H1 (cell line): ENCODE results near the gene ANKRD65. TPM values are rescaled to one million over a fixed set of nuclear protein-coding genes. Genes with fewer than 3 reads are reported as not detected.

ENCODE experiments used
- CTCF ChIA-PET: fragments of 300-600 bp; sonication (Branson Sonifier 250); formaldehyde crosslinking; loops from one replicate; lab custom pipeline; 2021; ENCODE audit not compliant: partially characterized antibody; lab: Charles Lee
- POLR2A ChIA-PET: fragments of 300-600 bp; sonication (Branson Sonifier 250); formaldehyde crosslinking; loops from one replicate; lab custom pipeline; 2021; ENCODE audit warnings: inconsistent platforms; ENCODE audit not compliant: partially characterized antibody; lab: Charles Lee
- DNase-seq, 2 experiments: peaks; one replicate each; pipeline versions ENCODE4 v3.0.0 to v3.0.0-alpha.2; 2010 to 2022; ENCODE audit warnings: low spot score in 2 of 2, low read depth in 1 of 2, mixed read lengths in 1 of 2
- FAIRE-seq: peaks from 2 replicates; lab custom pipeline; 2011; peaks lifted over from hg19 to GRCh38; lab: Jason Lieb, UNC
- H2AFZ ChIP-seq: 2 replicates; pipeline ENCODE4 v1.8.1; 2012; ENCODE audit warnings: low read length, inconsistent platforms
- H2AK5ac ChIP-seq: 2 replicates; pipeline ENCODE4 v1.6.1; 2013; ENCODE audit warnings: low read depth, low read length
- H2BK120ac ChIP-seq: replicated peaks from 2 replicates; pipeline ENCODE3; 2013; ENCODE audit warnings: low read depth, low read length, inconsistent platforms
- H2BK12ac ChIP-seq: 2 replicates; pipeline ENCODE4 v1.6.1; 2013; ENCODE audit warnings: low read depth, low read length
- H2BK15ac ChIP-seq: 2 replicates; pipeline ENCODE4 v1.6.1; 2013; ENCODE audit warnings: low read length
- H2BK20ac ChIP-seq: 2 replicates; pipeline ENCODE4 v1.6.1; 2013; ENCODE audit warnings: low read length
- H2BK5ac ChIP-seq: 2 replicates; pipeline ENCODE4 v1.6.1; 2013; ENCODE audit warnings: low read depth, low read length
- H3K14ac ChIP-seq: 2 replicates; pipeline ENCODE4 v1.6.1; 2013; ENCODE audit warnings: inconsistent platforms; ENCODE audit not compliant: insufficient read length
- H3K18ac ChIP-seq: 2 replicates; pipeline ENCODE4 v1.6.1; 2013; ENCODE audit warnings: low read length; ENCODE audit errors: extremely low read depth
- H3K23ac ChIP-seq: 2 replicates; pipeline ENCODE4 v1.6.1; 2013; ENCODE audit warnings: inconsistent platforms; ENCODE audit not compliant: insufficient read length
- H3K23me2 ChIP-seq: 2 replicates; pipeline ENCODE4 v1.6.1; 2013; ENCODE audit warnings: low read depth, low read length
- H3K27ac ChIP-seq: 2 replicates; pipeline ENCODE4 v1.6.1; 2011; ENCODE audit warnings: low read depth, low read length, inconsistent platforms
- H3K27me3 ChIP-seq, 4 experiments: replicated peaks in 1 of 4; 1 replicate in 1 of 4; 2 replicates in 3 of 4; pipeline versions ENCODE4 v1.6.1 to v1.8.1; 2011 to 2013; ENCODE audit warnings: low read length in 3 of 4, mild to moderate bottlenecking in 3 of 4, inconsistent platforms in 2 of 4, mixed read lengths in 2 of 4, moderate library complexity in 1 of 4; ENCODE audit not compliant: control insufficient read depth in 3 of 4, insufficient read depth in 3 of 4; ENCODE audit errors: extremely low read depth in 1 of 4
- H3K36me3 ChIP-seq, 4 experiments: 2 replicates each; pipeline versions ENCODE4 v1.6.1 to v1.8.1; 2011 to 2013; ENCODE audit warnings: mild to moderate bottlenecking in 4 of 4, low read length in 3 of 4, moderate library complexity in 2 of 4, control low read depth in 1 of 4, inconsistent platforms in 1 of 4; ENCODE audit not compliant: insufficient read depth in 4 of 4, control insufficient read depth in 2 of 4
- H3K4ac ChIP-seq: replicated peaks from 2 replicates; pipeline ENCODE3; 2013; ENCODE audit warnings: low read length, low read depth, mixed read lengths, inconsistent platforms; ENCODE audit not compliant: insufficient read length
- H3K4me1 ChIP-seq, 4 experiments: replicated peaks in 1 of 4; 1 replicate in 1 of 4; 2 replicates in 3 of 4; pipeline versions ENCODE4 v1.6.1 to v1.8.1; 2011 to 2013; ENCODE audit warnings: low read length in 3 of 4, inconsistent platforms in 2 of 4, mixed read lengths in 1 of 4; ENCODE audit not compliant: insufficient read depth in 4 of 4, control insufficient read depth in 3 of 4
- H3K4me2 ChIP-seq, 2 experiments: 2 replicates each; pipeline versions ENCODE4 v1.6.1 to v1.8.1; 2011 to 2013; ENCODE audit warnings: low read depth in 2 of 2, low read length in 2 of 2, control low read depth in 1 of 2, inconsistent platforms in 1 of 2, mild to moderate bottlenecking in 1 of 2; ENCODE audit not compliant: insufficient read depth in 1 of 2
- H3K4me3 ChIP-seq, 4 experiments: fragments of 200-600, 300-600 bp in 1 of 4; sonication (generic), shearing (Covaris generic), sonication (Bioruptor Twin) in 1 of 4; 2 replicates each; pipeline versions ENCODE4 v1.5.1 to v1.8.1; 2011 to 2016; ENCODE audit warnings: low read length in 4 of 4, low read depth in 3 of 4, control low read depth in 2 of 4, inconsistent platforms in 2 of 4, mild to moderate bottlenecking in 2 of 4, mixed read lengths in 1 of 4, moderate library complexity in 1 of 4; ENCODE audit not compliant: insufficient read depth in 2 of 4; ENCODE audit errors: extremely low read depth in 1 of 4
- H3K56ac ChIP-seq: replicated peaks from 2 replicates; pipeline ENCODE3; 2013; ENCODE audit warnings: low read depth, mild to moderate bottlenecking, mixed read lengths, low read length, inconsistent platforms; ENCODE audit not compliant: insufficient read length
- H3K79me1 ChIP-seq: 2 replicates; pipeline ENCODE4 v1.6.1; 2013; ENCODE audit warnings: low read depth, low read length, control low read depth
- H3K79me2 ChIP-seq, 2 experiments: 2 replicates each; pipeline versions ENCODE4 v1.6.1 to v1.8.1; 2012 to 2013; ENCODE audit warnings: low read length in 2 of 2, mild to moderate bottlenecking in 2 of 2, inconsistent platforms in 1 of 2; ENCODE audit not compliant: insufficient read depth in 2 of 2, control insufficient read depth in 1 of 2
- H3K9ac ChIP-seq, 4 experiments: replicated peaks in 1 of 4; 1 replicate in 1 of 4; 2 replicates in 3 of 4; pipeline versions ENCODE4 v1.6.1 to v1.8.1; 2011 to 2013; ENCODE audit warnings: low read depth in 3 of 4, low read length in 3 of 4, control low read depth in 2 of 4, mild to moderate bottlenecking in 2 of 4, moderate library complexity in 2 of 4, inconsistent platforms in 1 of 4; ENCODE audit errors: extremely low read depth in 1 of 4
- H3K9me3 ChIP-seq, 2 experiments: 2 replicates each; pipeline versions ENCODE4 v1.6.1 to v1.8.1; 2012 to 2013; ENCODE audit warnings: mild to moderate bottlenecking in 2 of 2, moderate library complexity in 2 of 2, control low read depth in 1 of 2, inconsistent platforms in 1 of 2, low read depth in 1 of 2, low read length in 1 of 2, mixed read lengths in 1 of 2; ENCODE audit not compliant: insufficient read depth in 2 of 2
- H4K20me1 ChIP-seq, 2 experiments: replicated peaks in 1 of 2; 2 replicates each; pipeline versions ENCODE3 to v1.8.1; 2011 to 2013; ENCODE audit warnings: inconsistent platforms in 2 of 2, low read length in 2 of 2, mild to moderate bottlenecking in 1 of 2; ENCODE audit not compliant: insufficient read depth in 2 of 2, control insufficient read depth in 1 of 2
- H4K5ac ChIP-seq: 2 replicates; pipeline ENCODE4 v1.6.1; 2013; ENCODE audit warnings: low read length, low read depth, mixed read lengths, inconsistent platforms; ENCODE audit not compliant: insufficient read length
- H4K8ac ChIP-seq: 2 replicates; pipeline ENCODE4 v1.8.0; 2013; ENCODE audit warnings: mild to moderate bottlenecking, moderate library complexity, low read length, inconsistent platforms; ENCODE audit not compliant: insufficient read depth; ENCODE audit errors: extremely low read depth
- H4K91ac ChIP-seq: replicated peaks from 2 replicates; pipeline ENCODE3; 2013; ENCODE audit warnings: low read length, mixed read lengths, inconsistent platforms; ENCODE audit not compliant: insufficient read length
- ASH2L ChIP-seq: fragments of 200-600, 300-600 bp; sonication (generic); IDR thresholded peaks from one replicate; pipeline ENCODE4 v1.7.1; 2017; ENCODE audit warnings: low read length
- CBX8 ChIP-seq: fragments of 300-800, 300-1000 bp; sonication (generic); IDR thresholded peaks from 2 replicates; pipeline ENCODE4 v1.7.1; 2016; ENCODE audit warnings: low read depth, low read length, borderline replicate concordance
- CTCF ChIP-seq, 3 experiments: IDR thresholded peaks; 1 replicate in 2 of 3; 2 replicates in 1 of 3; pipeline versions ENCODE4 v1.5.1 to v1.6.1; 2011; ENCODE audit warnings: low read length in 3 of 3, mild to moderate bottlenecking in 3 of 3, inconsistent platforms in 2 of 3, low read depth in 1 of 3, moderate library complexity in 1 of 3; ENCODE audit not compliant: insufficient read depth in 1 of 3; ENCODE audit errors: control extremely low read depth in 1 of 3
- E2F6 ChIP-seq: IDR thresholded peaks from 2 replicates; pipeline ENCODE4 v1.6.1; 2012; ENCODE audit warnings: inconsistent platforms
- EP300 ChIP-seq, 2 experiments: IDR thresholded peaks; 1 replicate in 1 of 2; 2 replicates in 1 of 2; pipeline ENCODE4 v1.6.1; 2011 to 2012; ENCODE audit warnings: low read depth in 2 of 2, low read length in 2 of 2, mild to moderate bottlenecking in 2 of 2, borderline replicate concordance in 1 of 2, inconsistent platforms in 1 of 2, moderate library complexity in 1 of 2
- KDM5A ChIP-seq: fragments of 200-600 bp; IDR thresholded peaks from 2 replicates; pipeline ENCODE4 v1.7.1; 2012; ENCODE audit warnings: mild to moderate bottlenecking, low read length, inconsistent platforms, mixed read lengths
- RXRA ChIP-seq: IDR thresholded peaks from 2 replicates; pipeline ENCODE4 v1.6.1; 2011; ENCODE audit warnings: low read depth, mild to moderate bottlenecking, low read length, moderate library complexity; ENCODE audit not compliant: insufficient read depth
- WGBS, 2 experiments: shearing (Covaris generic) in 1 of 2; methylation state at CpG; one replicate each; pipeline versions ENCODE4 v1.1.6 to v1.1.7; 2013 to 2015; ENCODE audit warnings: low lambda C conversion rate in 2 of 2, mixed read lengths in 2 of 2, inconsistent platforms in 1 of 2, low coverage in 1 of 2, missing lambda C conversion rate in 1 of 2; ENCODE audit not compliant: insufficient replicate concordance in 2 of 2, insufficient coverage in 1 of 2, insufficient read length in 1 of 2; ENCODE audit errors: extremely low coverage in 1 of 2, missing lambda C conversion rate in 1 of 2; 5-methylcytosine and 5-hydroxymethylcytosine counted together
- polyA plus RNA-seq, 7 experiments: library from polyadenylated mRNA; depleted of rRNA in 3 of 7; stranded (reverse) in 5 of 7; unstranded in 2 of 7; fragments of >200 nt in 5 of 7; fragments of 200-250 nt in 2 of 7; gene quantifications; 1 replicate in 5 of 7; 2 replicates in 1 of 7; 4 replicates in 1 of 7; pipeline versions ENCODE4 v1.2.1 to v1.2.3, GENCODE V29; 2011 to 2013; ENCODE audit warnings: missing spikeins in 2 of 7, mixed read lengths in 2 of 7
- total RNA-seq: library from RNA; stranded (reverse); fragmentation: NEBNext Ultra II Directional; extraction: Animal tissue kit (Norgen Biotek cat#: 25700); gene quantifications from 2 replicates; pipeline ENCODE4 v1.2.1, GENCODE V29; 2021

ANKRD65 gene
- total and polyA plus RNA-seq, 2 of the 8 experiments (the other 6 are each of a cell fraction or from before 2014, with no cell fraction given), result 1.8 to 2.0 TPM

- H3K23me2 ChIP-seq, result peaks cover 6% of the 10 kb centered on the region; the same call in 1 of the 2 replicates
- H3K36me3 ChIP-seq, result no peaks in the 10 kb centered on the region; a peak in 1 of 8 replicates
- ChIA-PET POLR2A (interaction anchor here (0.9 to 22.9 kb wide), 6 partner anchors 10 to 148 kb away, joined by 3 to 515 read pairs (median 5); partner anchors contain the start of genes CCNL2 and MRPL20), CTCF (interaction anchor here (1.6 kb wide), 1 partner anchor 25 kb away, joined by 5 read pairs; no protein-coding TSS in a partner anchor)
- H4K91ac ChIP-seq, result peak overlapping the region; percentile 22
- H3K79me2 ChIP-seq, result no peaks in the 10 kb centered on the region
- H3K4me3 ChIP-seq, result peak overlapping the region in 3 of 4 experiments; percentile 17 to 62 (median 50); a peak in 4 of 8 replicates
- no peaks in the 10 kb centered on the region for H3K27me3 ChIP-seq
- H4K8ac ChIP-seq, result peak overlapping the region; percentile 76; the same call in 1 of the 2 replicates
- no peak overlapping the region for H3K4ac ChIP-seq
- no peak for DNase-seq
- H3K9ac ChIP-seq, result no peak overlapping the region
- no peak overlapping the region for H3K23ac ChIP-seq
- no peak overlapping the region; the same call in 1 of the 2 replicates for H2BK5ac ChIP-seq
- H2AK5ac ChIP-seq, result 0 out of 2 replicates have a peak overlapping the region, but pooled peaks have one; percentile 39
- no peak overlapping the region for H2BK15ac ChIP-seq
- peak overlapping the region; percentile 46 to 49; a peak in 3 of 4 replicates for H3K4me2 ChIP-seq
- H2BK20ac ChIP-seq, result no peak overlapping the region
- H3K9me3 ChIP-seq, result peaks cover 0 to 3% of the 10 kb centered on the region in 2 experiments; a peak in 1 of 4 replicates
- H4K5ac ChIP-seq, result no peak overlapping the region
- H2BK120ac ChIP-seq, result no peak overlapping the region
- H3K18ac ChIP-seq, result no peak overlapping the region; the same call in none of the 2 replicates
- no peak overlapping the region for H2AFZ ChIP-seq
- H3K79me1 ChIP-seq, result no peaks in the 10 kb centered on the region
- no peak for FAIRE-seq
- no peak overlapping the region for H3K56ac ChIP-seq
- 100% methylated on average over 2 of the region's 66 CpGs; no CpG with 5 or more reads in 1 of the 2 experiments for WGBS, 2 experiments
- H3K14ac ChIP-seq, result no peak overlapping the region
- H3K27ac ChIP-seq, result no peak overlapping the region
- peaks cover 0 to 40% (median 26%) of the 10 kb centered on the region in 4 experiments; a peak in 6 of 7 replicates for H3K4me1 ChIP-seq
- H2BK12ac ChIP-seq, result peak overlapping the region; percentile 50; the same call in 1 of the 2 replicates
- H4K20me1 ChIP-seq, result no peaks in the 10 kb centered on the region
- TF ChIP-seq CBX8, result no peak
- no peak for TF ChIP-seq E2F6
- TF ChIP-seq RXRA, result no peak
- TF ChIP-seq CTCF (IDR thresholded peaks at IDR 0.05; ENCODE audit: control extremely low read depth in 1 of 3, insufficient read depth in 1 of 3, low read depth in 1 of 3, low read length in 3 of 3), result no peak
- no peak for TF ChIP-seq ASH2L
- TF ChIP-seq KDM5A, result no peak
- no peak for TF ChIP-seq EP300 (IDR thresholded peaks at IDR 0.05; ENCODE audit: borderline replicate concordance in 1 of 2, low read depth in 2 of 2, low read length in 2 of 2)
These were observed 6.2 kb upstream of the ANKRD65 start for GRCh38 chr1:1427106-1427819.
